GM19452 (cell line): ENCODE results near the gene ASH1L.
"Not testable (repeated sequence)": the region's sequence is repeated elsewhere in the genome, so short reads cannot be mapped to it uniquely, and the experiment has no call there.

Experiments
- ATAC-seq: cut with Tn5 transposase; IDR thresholded peaks from one replicate; pipeline ENCODE4 v1.9.1; 2021; ENCODE audit not compliant: unreplicated experiment

ASH1L gene

GRCh38 chr1:155561779-155562580, 623 bp downstream of the ASH1L start:
- ATAC-seq = peak; percentile 27

GRCh38 chr1:155555915-155556314, 6.7 kb downstream of the ASH1L start:
- ATAC-seq = no peak

- ATAC-seq = no peak
Measured at GRCh38 chr1:155553349-155553748, 9.3 kb downstream of the ASH1L start.

GRCh38 chr1:155548706-155549105, 13.9 kb downstream of the ASH1L start:
- no peak for ATAC-seq

- ATAC-seq = no peak
Measured at GRCh38 chr1:155540000-155540874, 22.4 kb downstream of the ASH1L start.

GRCh38 chr1:155537193-155537592, 25.4 kb downstream of the ASH1L start:
- ATAC-seq = no peak

GRCh38 chr1:155531624-155532023, 31.0 kb downstream of the ASH1L start:
- no peak for ATAC-seq

GRCh38 chr1:155529929-155530328, 32.7 kb downstream of the ASH1L start:
- no peak for ATAC-seq

- ATAC-seq = no peak
Measured at GRCh38 chr1:155529109-155529508, 33.5 kb downstream of the ASH1L start.

GRCh38 chr1:155527677-155528076, 34.9 kb downstream of the ASH1L start:
- no peak for ATAC-seq

- no peak for ATAC-seq
Measured at GRCh38 chr1:155526356-155526755, 36.2 kb downstream of the ASH1L start.

GRCh38 chr1:155522069-155522468, 40.5 kb downstream of the ASH1L start:
- ATAC-seq = no peak

GRCh38 chr1:155518484-155518883, 44.1 kb downstream of the ASH1L start:
- ATAC-seq = no peak

- ATAC-seq = no peak
Measured at GRCh38 chr1:155514582-155515187, 47.9 kb downstream of the ASH1L start.

GRCh38 chr1:155513300-155513916, 49.2 kb downstream of the ASH1L start:
- no peak for ATAC-seq

GRCh38 chr1:155511385-155511784, 51.2 kb downstream of the ASH1L start:
- ATAC-seq = not testable (repeated sequence)

- ATAC-seq = no peak
Measured at GRCh38 chr1:155509064-155509463, 53.5 kb downstream of the ASH1L start.

- ATAC-seq = no peak
Measured at GRCh38 chr1:155507945-155508344, 54.7 kb downstream of the ASH1L start.

- ATAC-seq = not testable (repeated sequence)
Measured at GRCh38 chr1:155505963-155506362, 56.6 kb downstream of the ASH1L start.

- no peak for ATAC-seq
Measured at GRCh38 chr1:155504207-155504606, 58.4 kb downstream of the ASH1L start.

- ATAC-seq = no peak
Measured at GRCh38 chr1:155499953-155500639, 62.5 kb downstream of the ASH1L start.
